ENCODE measurements around the gene RHOT2. TPM values are rescaled to one million over a fixed set of nuclear protein-coding genes. Genes with fewer than 3 reads are reported as not detected.

The RHOT2 gene
- total RNA-seq, 1 experiment from 2014 or later, result 210 TPM

DNA sequence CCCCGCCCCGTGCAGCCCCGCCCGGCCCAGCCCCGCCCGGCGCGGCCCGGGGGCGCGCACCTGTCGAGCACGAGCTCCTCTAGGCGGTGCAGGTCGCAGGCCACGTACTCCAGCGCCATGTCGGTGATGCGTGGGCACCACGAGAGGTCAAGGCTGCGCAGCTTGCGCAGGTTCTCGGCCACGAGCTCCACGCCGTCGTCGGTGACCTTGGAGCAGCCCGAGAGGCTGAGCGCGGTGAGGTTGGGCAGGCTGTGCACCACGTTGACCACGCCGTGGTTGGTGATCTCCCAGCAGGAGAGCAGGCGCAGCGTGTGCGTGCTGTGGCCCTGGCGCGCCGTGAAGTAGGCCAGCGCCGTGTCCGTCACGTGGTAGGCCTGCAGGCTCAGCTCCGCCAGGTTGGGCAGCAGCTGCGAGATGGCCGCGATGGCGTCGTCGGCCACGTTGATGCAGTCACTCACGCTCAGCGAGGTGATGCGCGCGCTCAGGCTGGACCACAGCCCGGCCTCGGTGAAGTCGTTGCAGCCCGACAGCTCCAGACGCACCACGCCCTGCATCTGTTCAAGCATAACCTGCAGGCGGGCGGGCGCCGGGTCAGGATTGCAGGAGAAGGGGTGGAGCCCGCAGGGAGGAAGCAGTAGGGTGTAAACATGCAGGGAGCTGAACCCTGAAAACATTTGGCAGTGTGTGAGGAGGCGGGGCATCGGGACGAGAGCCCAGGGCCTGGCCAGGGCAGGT, 27.6 kb downstream of the RHOT2 start:
- no peaks in the 10 kb centered on the region for H3K4me1 ChIP-seq (ENCODE audit: insufficient read depth, low read length)
- peaks cover 16% of the 10 kb centered on the region for H3K23me2 ChIP-seq (ENCODE audit: insufficient read length, low read depth, low read length, poor library complexity, severe bottlenecking)
- no peak overlapping the region for H3K56ac ChIP-seq (ENCODE audit: insufficient read length, low read depth, low read length)
- no peak overlapping the region for H2BK5ac ChIP-seq (ENCODE audit: insufficient read length, low read length)
- no peak overlapping the region for H3K23ac ChIP-seq (ENCODE audit: insufficient read length, low read depth, low read length)
- no peaks in the 10 kb centered on the region for H3K79me2 ChIP-seq (ENCODE audit: insufficient read depth, low read length)
- no peak overlapping the region for H3T11ph ChIP-seq (ENCODE audit: low read length)
- no peak overlapping the region for H3K27ac Mint-ChIP-seq
- H2BK15ac ChIP-seq (ENCODE audit: low read depth, low read length), result no peak overlapping the region
- H3K36me3 Mint-ChIP-seq (ENCODE audit: insufficient read depth in 1 of 3, low read depth in 3 of 3), result no peaks in the 10 kb centered on the region
- peaks cover 21% of the 10 kb centered on the region for H3K27me3 ChIP-seq (ENCODE audit: insufficient read depth, low read length)
- H3K18ac ChIP-seq (ENCODE audit: insufficient read length, low read depth, low read length), result peak overlapping the region; percentile 1
- no peak overlapping the region for H3K14ac ChIP-seq (ENCODE audit: insufficient read depth, low read length)
- H2BK20ac ChIP-seq (ENCODE audit: low read depth, low read length, poor library complexity, severe bottlenecking), result no peak overlapping the region
- no peak overlapping the region for H4K8ac ChIP-seq (replicated peaks; ENCODE audit: insufficient read length, low read depth, low read length)
- peak overlapping the region; percentile 59 to 79 for H3K4me3 Mint-ChIP-seq
- H3K4me2 ChIP-seq (ENCODE audit: insufficient read depth, insufficient read length, low read length), result peak overlapping the region; percentile 56
- H3K4ac ChIP-seq (ENCODE audit: low read depth, low read length), result no peak overlapping the region
- no peaks in the 10 kb centered on the region; a peak in 1 of 5 replicates for H3K9me3 Mint-ChIP-seq
- WGBS (ENCODE audit: extremely low coverage, insufficient read length, low lambda C conversion rate), result no CpG with 5 or more reads among the region's 71 CpGs
- peak; percentile 62 for DNase-seq
- no peaks in the 10 kb centered on the region for H3K9me3 ChIP-seq (ENCODE audit: control insufficient read depth, low read depth, low read length)
- H3K27ac ChIP-seq (ENCODE audit: insufficient read length, low read depth, low read length), result no peak overlapping the region
- no peak overlapping the region for H2AFZ ChIP-seq (ENCODE audit: low read length)
- H4K91ac ChIP-seq (ENCODE audit: insufficient read length, low read depth, low read length), result no peak overlapping the region
- peaks cover 0 to 9% of the 10 kb centered on the region in 2 experiments; a peak in 2 of 4 replicates for H3K4me1 Mint-ChIP-seq
- no peak overlapping the region for H2AK5ac ChIP-seq (ENCODE audit: insufficient read length, low read length)
- no peak for TF ChIP-seq CTCF (conservative IDR thresholded peaks at IDR 0.05)
- H2BK12ac ChIP-seq (ENCODE audit: insufficient read length, low read depth, low read length), result no peak overlapping the region
- H3K27me3 Mint-ChIP-seq (ENCODE audit: low read depth), result peaks cover 92% of the 10 kb centered on the region
- no peaks in the 10 kb centered on the region for H3K79me1 ChIP-seq (ENCODE audit: insufficient read depth, low read depth, low read length, poor library complexity, severe bottlenecking)
- no peaks in the 10 kb centered on the region for H4K20me1 ChIP-seq (ENCODE audit: control insufficient read depth, insufficient read depth, insufficient read length)
- H3K9ac ChIP-seq (ENCODE audit: extremely low read depth, insufficient read length, low read length), result no peak overlapping the region
- H2BK120ac ChIP-seq (ENCODE audit: low read depth, low read length, poor library complexity, severe bottlenecking), result no peak overlapping the region
- H4K5ac ChIP-seq (ENCODE audit: insufficient read length, low read depth, low read length), result no peak overlapping the region

Measured in H9 (cell line).